ENCODE data around the gene COL3A1.

GRCh38 chr2:188931361-188931760 lies 42.8 kb upstream of the COL3A1 start:
- TF ChIP-seq CTCF (IDR thresholded peaks at IDR 0.05; ENCODE audit: extremely low read depth in 1 of 2, insufficient read depth in 1 of 2, low read depth in 1 of 2, low read length in 2 of 2) (no peak), POLR2AphosphoS5 (IDR thresholded peaks at IDR 0.05; ENCODE audit: insufficient read depth, low read depth, low read length) (no peak), EZH2 (IDR thresholded peaks at IDR 0.05; ENCODE audit: borderline replicate concordance, low read depth, low read length, severe bottlenecking) (no peak)

Measured in endothelial cell of umbilical vein (primary cell).